Activated CD4-positive, alpha-beta T cell treated with anti-CD3 and anti-CD28 coated beads, Interleukin-2, amount 50 U/mL, for 24 hours (primary cell): ENCODE data around the gene CNOT6.

Experiments used
- DNase-seq, 2 donors: peaks; one replicate each; pipeline ENCODE4 v3.0.0-alpha.2; 2020; ENCODE audit warnings: low read depth in 1 of 2, low spot score in 1 of 2

CNOT6 gene

GRCh38 chr5:180613814-180614188, 119.6 kb downstream of the CNOT6 start:
- no peak for DNase-seq

- DNase-seq, result no peak
Measured at GRCh38 chr5:180618487-180618828, 124.3 kb downstream of the CNOT6 start.

DNA sequence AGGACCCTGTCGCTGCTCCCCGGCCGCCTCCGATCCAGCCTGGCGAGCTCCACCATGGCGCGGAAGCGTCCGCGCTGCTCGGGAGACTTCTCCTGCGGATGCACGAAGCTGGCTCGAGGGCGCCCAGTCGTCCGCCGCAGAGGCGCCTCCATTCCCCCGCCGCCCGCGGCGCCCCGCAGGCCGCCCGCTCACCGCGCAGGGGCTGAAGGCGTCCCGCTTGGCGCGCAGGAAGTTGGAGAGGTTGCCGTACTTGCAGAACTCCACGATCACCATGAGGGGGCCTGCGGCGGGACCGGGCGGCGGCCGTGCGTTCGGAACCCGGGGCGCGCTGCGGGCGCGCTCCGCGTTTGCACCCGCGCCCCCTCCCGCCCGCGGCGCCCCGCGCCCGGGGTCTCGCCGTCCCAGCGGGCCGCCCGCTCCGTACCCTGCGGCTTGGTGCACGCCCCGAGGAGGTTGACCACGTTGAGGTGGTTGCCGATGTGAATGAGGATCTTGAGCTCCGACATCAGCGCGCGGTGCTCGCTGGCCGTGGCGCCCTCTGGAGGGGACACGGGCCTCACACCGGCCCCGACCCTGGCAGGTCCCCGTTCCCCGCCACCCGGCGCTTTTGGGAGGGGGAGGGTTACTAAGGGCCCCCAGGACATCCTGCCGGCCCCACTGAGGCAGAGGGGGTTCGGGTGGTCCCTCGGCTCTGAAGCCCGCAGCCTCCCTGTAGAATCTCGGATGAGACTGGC, 124.8 kb downstream of the CNOT6 start:
- DNase-seq, result no peak

DNA sequence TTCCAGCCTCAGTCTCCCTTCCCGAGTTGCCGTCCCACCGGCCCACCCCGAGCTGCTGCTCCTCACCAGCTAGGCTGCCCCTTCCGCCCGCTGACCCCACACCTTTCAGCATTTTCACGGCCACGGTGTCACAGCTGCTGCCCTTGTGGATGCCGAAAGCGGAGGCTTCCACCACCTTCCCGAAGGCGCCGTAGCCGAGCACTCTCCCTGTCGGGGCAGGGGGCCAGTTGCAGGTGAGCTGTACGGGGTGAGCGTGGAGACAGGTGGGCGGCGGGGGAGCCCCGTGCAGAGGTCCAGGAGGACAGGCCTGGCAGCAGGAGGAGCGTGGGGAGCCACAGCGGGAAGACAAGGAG, 125.4 kb downstream of the CNOT6 start:
- DNase-seq, result no peak

DNA sequence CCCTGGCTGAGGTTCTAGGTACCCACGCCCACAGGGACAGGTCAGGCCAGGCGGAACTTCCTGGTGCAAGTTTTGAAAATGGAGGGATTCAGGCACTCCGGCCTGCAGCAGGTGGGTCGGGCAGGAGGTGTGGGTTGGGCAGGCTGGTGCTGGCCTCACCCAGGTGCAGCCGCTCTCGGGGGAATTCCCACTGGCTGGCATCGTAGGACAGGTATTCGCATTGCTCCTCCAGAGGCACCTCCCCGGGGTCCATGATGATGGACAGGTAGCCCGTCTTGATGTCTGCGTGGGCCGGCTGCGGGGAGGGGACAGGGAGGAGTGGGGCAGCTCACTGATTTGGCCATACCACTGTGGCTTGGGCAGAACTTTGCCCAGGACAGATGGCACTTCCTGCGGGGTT, 125.8 kb downstream of the CNOT6 start:
- DNase-seq, result no peak

DNA sequence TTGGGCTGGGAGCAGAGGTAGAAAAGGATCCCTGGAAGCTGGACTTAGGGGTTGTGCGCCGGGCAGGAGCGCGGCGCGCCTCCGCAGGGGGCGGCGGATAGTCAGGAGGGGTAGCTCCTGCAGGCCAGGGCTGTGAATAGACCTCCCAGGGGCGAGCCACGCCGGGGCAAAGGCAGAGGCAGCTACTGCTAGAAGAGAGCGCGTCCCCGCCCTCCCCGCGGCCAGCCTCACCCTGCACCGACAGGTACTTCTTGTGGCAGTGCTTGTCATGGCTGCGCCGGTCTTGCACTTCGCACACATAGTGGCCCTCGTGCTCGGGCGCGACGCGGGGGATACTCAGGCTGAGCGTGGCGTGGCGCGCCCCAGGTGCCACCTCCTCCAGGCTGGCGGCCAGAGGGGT, 127.1 kb downstream of the CNOT6 start:
- DNase-seq, result no peak

- DNase-seq, result no peak
Measured at GRCh38 chr5:180622910-180623309, 128.7 kb downstream of the CNOT6 start.

GRCh38 chr5:180623411-180623834, 129.2 kb downstream of the CNOT6 start:
- no peak for DNase-seq

DNA sequence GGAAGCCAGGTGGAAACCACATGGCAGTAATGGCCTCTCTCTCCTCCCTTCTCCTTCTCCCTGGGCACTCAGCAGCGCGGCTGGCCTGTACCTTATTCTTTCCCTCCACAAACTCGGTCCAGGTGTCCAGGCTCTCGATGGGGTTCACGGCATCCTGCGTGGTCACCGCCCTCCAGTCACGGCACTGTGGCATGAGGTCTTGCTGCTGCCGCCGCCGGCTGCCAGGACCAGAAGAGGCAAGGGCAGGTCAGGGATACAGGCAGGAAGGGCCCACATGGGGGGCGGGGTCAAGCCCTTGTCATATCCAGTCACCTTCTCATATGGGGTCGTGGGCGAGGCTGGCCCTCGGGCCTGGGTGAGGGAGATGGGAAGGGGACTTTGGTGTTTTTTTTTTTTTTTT, 129.7 kb downstream of the CNOT6 start:
- DNase-seq, result no peak

DNA sequence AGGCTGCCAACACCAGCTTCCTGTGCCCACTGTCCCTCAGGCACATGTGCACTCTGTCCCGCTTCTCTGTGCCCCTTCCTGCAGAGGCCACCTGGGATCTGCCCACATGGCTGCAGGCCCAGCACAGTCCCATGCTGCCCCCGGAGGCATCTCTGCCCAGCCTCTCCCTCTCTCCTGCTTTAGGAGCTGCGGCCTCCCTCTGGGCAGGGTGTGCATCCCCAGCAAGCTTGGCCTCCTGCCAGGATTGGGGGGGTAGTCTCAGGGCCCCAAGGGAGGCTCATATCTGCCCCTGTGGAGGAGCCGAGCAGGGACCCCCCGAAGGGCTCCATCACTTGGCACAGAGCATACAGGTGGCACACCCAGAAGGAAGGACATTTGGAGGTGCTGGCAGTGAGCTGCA, 130.4 kb downstream of the CNOT6 start:
- DNase-seq, result no peak

- no peak for DNase-seq
Measured at GRCh38 chr5:180625125-180625790, 131.1 kb downstream of the CNOT6 start.

- no peak for DNase-seq
Measured at GRCh38 chr5:180625791-180626660, 131.8 kb downstream of the CNOT6 start.

DNA sequence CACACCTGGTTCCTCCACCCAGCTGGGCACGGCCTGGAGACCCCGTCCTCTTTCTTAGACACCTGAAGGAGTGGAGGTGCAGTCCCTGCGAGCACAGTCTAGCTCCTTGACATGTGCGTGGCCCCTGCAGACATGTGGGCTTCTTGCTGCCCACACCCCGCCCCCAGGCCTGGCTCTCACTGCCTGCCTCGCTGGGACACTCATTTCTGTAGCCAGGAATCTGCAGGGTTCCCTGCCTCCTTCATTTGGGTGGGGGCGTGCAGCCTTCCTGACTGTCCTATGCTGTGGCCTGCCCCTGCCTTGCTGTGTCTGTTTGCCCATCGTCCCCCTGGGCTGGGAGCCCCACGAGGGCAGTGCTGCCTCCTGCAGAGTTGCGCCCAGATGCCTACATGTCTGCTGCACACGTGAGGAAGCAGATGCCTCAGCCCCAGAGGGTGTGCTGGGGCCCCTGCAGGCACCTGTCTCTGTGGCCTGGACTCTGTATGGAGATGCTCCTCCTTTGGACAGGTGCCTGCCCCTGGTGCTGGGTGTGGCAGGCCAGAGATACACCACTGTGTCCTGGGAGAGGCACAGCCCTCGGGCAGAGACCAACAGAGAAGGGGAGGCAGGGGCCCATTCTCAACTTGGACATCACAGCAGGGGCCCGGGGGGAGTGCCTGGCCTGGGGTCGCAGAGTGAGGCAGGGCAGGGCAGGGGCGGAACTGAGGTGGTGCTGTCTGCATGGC, 132.6 kb downstream of the CNOT6 start:
- no peak for DNase-seq

- DNase-seq, result no peak
Measured at GRCh38 chr5:180627386-180628120, 133.4 kb downstream of the CNOT6 start.
